HEK293 (cell line): ENCODE measurements around the gene HM13.

ENCODE experiments used
- CTCF ChIA-PET: fragments of 350-600 bp; formaldehyde crosslinking; extraction: SDS; loops from one replicate; lab custom pipeline; 2021; ENCODE audit warnings: antibody characterized with exemption; lab: Yijun Ruan, JAX
- POLR2A ChIA-PET: fragments of 300-600 bp; formaldehyde crosslinking; extraction: SDS; loops from one replicate; lab custom pipeline; 2020; ENCODE audit warnings: antibody characterized with exemption, inconsistent platforms; lab: Yijun Ruan, JAX
- H3K27ac ChIP-seq: fragments of 200-500 bp; sonication (Bioruptor generic); 2 replicates; pipeline ENCODE4 v1.5.1; 2014; ENCODE audit warnings: low read depth, low read length, control low read depth, inconsistent platforms; ENCODE audit errors: extremely low read depth
- H3K36me3 ChIP-seq, 2 experiments: fragments of 200-500 bp in 1 of 2; sonication (Bioruptor generic) in 1 of 2; 1 replicate in 1 of 2; 2 replicates in 1 of 2; pipeline ENCODE4 v1.5.1; 2014 to 2017; ENCODE audit warnings: inconsistent platforms in 2 of 2, low read length in 2 of 2; ENCODE audit not compliant: control insufficient read depth in 2 of 2, insufficient read depth in 1 of 2
- H3K4me1 ChIP-seq: fragments of 200-500 bp; sonication (Bioruptor generic); 2 replicates; pipeline ENCODE4 v1.5.1; 2014; ENCODE audit warnings: mild to moderate bottlenecking, low read length, inconsistent platforms; ENCODE audit not compliant: control insufficient read depth, insufficient read depth
- H3K4me3 ChIP-seq: 2 replicates; pipeline ENCODE4 v1.5.1; 2011; ENCODE audit warnings: low read depth, mild to moderate bottlenecking, control low read depth, low read length, moderate library complexity
- H3K9me3 ChIP-seq: fragments of 200-500 bp; sonication (Bioruptor generic); 2 replicates; pipeline ENCODE4 v1.5.1; 2014; ENCODE audit warnings: low read depth, low read length, inconsistent platforms; ENCODE audit not compliant: control insufficient read depth, insufficient read depth
- CTCF ChIP-seq: fragments of 450-650 bp; formaldehyde crosslinking; IDR thresholded peaks from 2 replicates; pipeline ENCODE4 v1.5.1; 2016; ENCODE audit warnings: missing biosample characterization, missing genetic modification characterization
- KLF8 ChIP-seq: fragments of 450-650 bp; formaldehyde crosslinking; IDR thresholded peaks from 2 replicates; pipeline ENCODE4 v1.5.1; 2016; ENCODE audit warnings: missing biosample characterization, missing genetic modification characterization
- PATZ1 ChIP-seq: fragments of 450-650 bp; formaldehyde crosslinking; IDR thresholded peaks from 2 replicates; pipeline ENCODE4 v1.5.1; 2016; ENCODE audit warnings: missing biosample characterization, missing genetic modification characterization
- RBAK ChIP-seq: fragments of 450-650 bp; formaldehyde crosslinking; IDR thresholded peaks from 2 replicates; pipeline ENCODE4 v1.5.1; 2016; ENCODE audit warnings: missing biosample characterization, missing genetic modification characterization
- SP2 ChIP-seq: fragments of 450-650 bp; formaldehyde crosslinking; IDR thresholded peaks from 2 replicates; pipeline ENCODE4 v1.5.1; 2016; ENCODE audit warnings: missing biosample characterization, missing genetic modification characterization
- ZBTB44 ChIP-seq: fragments of 450-650 bp; IDR thresholded peaks from 2 replicates; pipeline ENCODE4 v1.5.1; 2018; ENCODE audit warnings: missing biosample characterization, mild to moderate bottlenecking, missing genetic modification characterization
- ZNF169 ChIP-seq: fragments of 450-650 bp; formaldehyde crosslinking; IDR thresholded peaks from 2 replicates; pipeline ENCODE4 v1.5.1; 2016; ENCODE audit warnings: missing biosample characterization, missing genetic modification characterization
- ZNF174 ChIP-seq: fragments of 450-650 bp; formaldehyde crosslinking; IDR thresholded peaks from 2 replicates; pipeline ENCODE4 v1.5.0; 2017; ENCODE audit warnings: missing biosample characterization, mild to moderate bottlenecking, missing genetic modification characterization
- ZNF221 ChIP-seq: fragments of 450-650 bp; formaldehyde crosslinking; IDR thresholded peaks from 2 replicates; pipeline ENCODE4 v1.5.1; 2017; ENCODE audit warnings: missing biosample characterization, missing genetic modification characterization, borderline replicate concordance
- ZNF23 ChIP-seq: fragments of 450-650 bp; formaldehyde crosslinking; IDR thresholded peaks from 2 replicates; pipeline ENCODE4 v1.5.1; 2016; ENCODE audit warnings: missing biosample characterization, missing genetic modification characterization, borderline replicate concordance
- ZNF280C ChIP-seq: fragments of 450-650 bp; formaldehyde crosslinking; IDR thresholded peaks from 2 replicates; pipeline ENCODE4 v1.5.1; 2016; ENCODE audit warnings: missing biosample characterization, missing genetic modification characterization
- ZNF311 ChIP-seq: fragments of 450-650 bp; formaldehyde crosslinking; IDR thresholded peaks from 2 replicates; pipeline ENCODE4 v1.5.1; 2017; ENCODE audit warnings: missing biosample characterization, missing genetic modification characterization, borderline replicate concordance
- ZNF548 ChIP-seq: fragments of 450-650 bp; formaldehyde crosslinking; IDR thresholded peaks from 2 replicates; pipeline ENCODE4 v1.5.1; 2016; ENCODE audit warnings: missing biosample characterization, missing genetic modification characterization
- ZNF600 ChIP-seq: fragments of 450-650 bp; formaldehyde crosslinking; IDR thresholded peaks from 2 replicates; pipeline ENCODE4 v1.5.1; 2016; ENCODE audit warnings: missing biosample characterization, missing genetic modification characterization
- ZNF623 ChIP-seq: fragments of 450-650 bp; formaldehyde crosslinking; IDR thresholded peaks from 2 replicates; pipeline ENCODE4 v1.5.1; 2016; ENCODE audit warnings: missing biosample characterization, missing genetic modification characterization
- ZNF639 ChIP-seq: fragments of 450-650 bp; formaldehyde crosslinking; IDR thresholded peaks from 2 replicates; pipeline ENCODE4 v1.5.1; 2016; ENCODE audit warnings: missing biosample characterization, missing genetic modification characterization
- ZNF677 ChIP-seq: fragments of 450-650 bp; IDR thresholded peaks from 2 replicates; pipeline ENCODE4 v1.5.0; 2018; ENCODE audit warnings: missing biosample characterization, mild to moderate bottlenecking, missing genetic modification characterization, moderate library complexity
- ZNF704 ChIP-seq: fragments of 450-650 bp; formaldehyde crosslinking; IDR thresholded peaks from 2 replicates; pipeline ENCODE4 v1.5.1; 2016; ENCODE audit warnings: missing biosample characterization, missing genetic modification characterization
- ZNF707 ChIP-seq: fragments of 450-650 bp; formaldehyde crosslinking; IDR thresholded peaks from 2 replicates; pipeline ENCODE4 v1.5.1; 2016; ENCODE audit warnings: missing biosample characterization, missing genetic modification characterization
- ZSCAN18 ChIP-seq: fragments of 450-650 bp; formaldehyde crosslinking; IDR thresholded peaks from 2 replicates; pipeline ENCODE4 v1.5.1; 2016; ENCODE audit warnings: missing biosample characterization, missing genetic modification characterization

Gene HM13

GRCh38 chr20:31515775-31516107 lies 1.5 kb downstream of the HM13 start:
- H3K27ac ChIP-seq: no peak overlapping the region
- H3K36me3 ChIP-seq: peaks cover 0 to 38% of the 10 kb centered on the region in 2 experiments; a peak in 2 of 3 replicates
- peaks cover 2% of the 10 kb centered on the region; the same call in 1 of the 2 replicates for H3K4me1 ChIP-seq
- H3K4me3 ChIP-seq: peak overlapping the region; percentile 5; the same call in 1 of the 2 replicates
- TF ChIP-seq ZNF548 (no peak), SP2 (tag by site-specific recombination) (peak; percentile 77), ZNF600 (peak; percentile 43; the same call in 1 of the 2 replicates)
- H3K9me3 ChIP-seq: no peaks in the 10 kb centered on the region
- ChIA-PET CTCF (interaction anchor here (0.9 to 1.4 kb wide), 4 partner anchors 12 to 75 kb away, joined by 3 to 6 read pairs (median 4); partner anchors contain the start of gene DEFB123), POLR2A (interaction anchor here (0.9 kb wide), 1 partner anchor 191 kb away, joined by 3 read pairs; no protein-coding TSS in a partner anchor)

GRCh38 chr20:31516166-31516565 lies 1.9 kb downstream of the HM13 start:
- CTCF ChIA-PET: interaction anchor here (0.9 to 1.4 kb wide), 3 partner anchors 47 to 76 kb away, joined by 3 to 6 read pairs (median 5); partner anchors contain the start of gene DEFB123
- no peak overlapping the region for H3K4me3 ChIP-seq

More at GRCh38 chr20:31516166-31516565, 1.9 kb downstream of the HM13 start:
- Histone ChIP-seq H3K27ac (no peak overlapping the region), H3K9me3 (no peaks in the 10 kb centered on the region), H3K4me1 (peaks cover 2% of the 10 kb centered on the region; the same call in 1 of the 2 replicates), H3K36me3 (peaks cover 0 to 42% of the 10 kb centered on the region in 2 experiments; a peak in 2 of 3 replicates)
- TF ChIP-seq ZNF707 (tag by site-specific recombination) (no peak), ZNF169 (tag by site-specific recombination) (no peak), ZNF23 (tag by site-specific recombination) (no peak), KLF8 (tag by site-specific recombination) (no peak), PATZ1 (tag by site-specific recombination) (no peak), CTCF (tag by site-specific recombination) (no peak), ZNF677 (tag by site-specific recombination) (no peak), RBAK (tag by site-specific recombination) (no peak), ZSCAN18 (tag by site-specific recombination) (no peak), ZNF639 (tag by site-specific recombination) (no peak), ZBTB44 (tag by site-specific recombination) (no peak), ZNF623 (tag by site-specific recombination) (no peak), ZNF221 (no peak), ZNF704 (tag by site-specific recombination) (no peak), ZNF311 (no peak), ZNF280C (tag by site-specific recombination) (no peak), ZNF174 (tag by site-specific recombination) (no peak)
- POLR2A ChIA-PET: interaction anchor here (0.9 kb wide), 1 partner anchor 190 kb away, joined by 3 read pairs; no protein-coding TSS in a partner anchor
